ENCODE results near the gene CCDC97. TPM values are rescaled to one million over a fixed set of nuclear protein-coding genes. Genes with fewer than 3 reads are reported as not detected.
"Not testable (repeated sequence)": the region's sequence is repeated elsewhere in the genome, so short reads cannot be mapped to it uniquely, and the experiment has no call there.

The CCDC97 gene
- total RNA-seq, 2 donors from 2014 or later: 35.1 to 40.9 TPM

DNA sequence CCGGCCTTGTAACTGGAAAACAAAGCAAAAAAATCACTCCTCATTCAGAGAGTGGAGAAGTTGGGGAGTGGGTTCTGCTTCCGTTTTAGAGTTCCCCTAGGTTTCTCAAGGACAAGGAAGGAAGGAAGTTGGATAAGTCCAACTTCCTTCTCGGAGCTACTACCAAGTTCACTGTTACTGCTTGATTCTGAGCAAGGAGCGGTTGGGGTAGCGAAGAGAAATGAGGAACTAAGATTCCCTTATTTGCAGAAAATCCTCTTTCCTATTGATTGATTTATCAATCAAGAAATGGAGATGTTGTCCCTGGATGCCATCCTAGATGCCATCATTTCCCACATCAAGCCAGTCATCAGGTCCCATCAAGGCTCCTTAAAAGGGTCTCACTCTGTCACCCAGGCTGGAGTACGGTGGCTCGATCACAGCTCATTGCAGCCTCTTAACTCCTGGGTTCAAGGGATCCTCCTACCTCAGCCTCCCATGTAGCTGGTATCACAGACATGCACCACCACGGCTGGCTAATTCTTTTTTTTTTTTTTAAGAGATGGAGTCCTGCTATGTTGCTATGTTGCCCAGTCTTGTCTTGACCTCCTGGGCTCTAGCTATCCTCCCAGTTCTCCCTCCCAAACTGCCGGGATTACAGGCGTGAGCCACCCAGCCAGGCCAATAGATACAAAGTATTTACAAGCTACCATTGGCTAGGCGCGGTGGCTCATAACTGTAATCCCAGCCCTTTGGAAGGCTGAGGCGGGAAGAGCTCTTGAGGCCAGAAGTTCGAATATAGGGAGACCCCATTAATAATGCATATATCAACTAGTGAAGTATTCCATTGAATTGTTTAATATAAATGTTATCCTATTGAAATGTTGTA lies 54.8 kb downstream of the CCDC97 start:
- H3K4me1 Mint-ChIP-seq: peaks cover 5% of the 10 kb centered on the region
- H3K9me3 Mint-ChIP-seq: no peaks in the 10 kb centered on the region
- peak overlapping the region; percentile 98 for H3K27ac Mint-ChIP-seq
- no peak for ATAC-seq (replicated peaks)
- H3K4me3 Mint-ChIP-seq: peak overlapping the region; percentile 94
- no peaks in the 10 kb centered on the region for H3K27me3 Mint-ChIP-seq
- H3K36me3 Mint-ChIP-seq (ENCODE audit: low read depth): peaks cover 6% of the 10 kb centered on the region

DNA sequence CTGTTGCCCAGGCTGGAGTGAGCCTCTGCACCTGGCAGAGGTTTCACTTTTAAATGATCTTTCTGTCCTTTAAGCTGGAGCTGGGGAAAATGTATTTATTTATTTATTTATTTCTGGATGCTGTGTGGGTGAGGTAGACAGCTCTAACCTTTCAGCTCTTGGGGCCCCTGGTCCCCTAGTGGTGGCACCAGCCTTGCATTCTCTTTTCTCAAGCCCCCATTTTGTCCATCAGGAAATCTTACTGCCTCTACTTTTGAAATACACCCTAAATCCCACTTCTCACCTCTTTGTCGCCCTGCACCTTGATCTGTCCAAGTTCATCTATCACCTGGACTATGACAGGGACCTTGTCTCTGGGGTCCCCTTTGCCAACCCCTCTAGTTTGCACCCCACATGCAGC lies 56.1 kb downstream of the CCDC97 start:
- ATAC-seq (replicated peaks): no peak
- Mint-ChIP-seq H3K4me1 (peaks cover 5% of the 10 kb centered on the region), H3K27me3 (no peaks in the 10 kb centered on the region), H3K9me3 (no peaks in the 10 kb centered on the region), H3K4me3 (no peak overlapping the region), H3K27ac (no peak overlapping the region), H3K36me3 (ENCODE audit: low read depth) (peaks cover 6% of the 10 kb centered on the region)

DNA sequence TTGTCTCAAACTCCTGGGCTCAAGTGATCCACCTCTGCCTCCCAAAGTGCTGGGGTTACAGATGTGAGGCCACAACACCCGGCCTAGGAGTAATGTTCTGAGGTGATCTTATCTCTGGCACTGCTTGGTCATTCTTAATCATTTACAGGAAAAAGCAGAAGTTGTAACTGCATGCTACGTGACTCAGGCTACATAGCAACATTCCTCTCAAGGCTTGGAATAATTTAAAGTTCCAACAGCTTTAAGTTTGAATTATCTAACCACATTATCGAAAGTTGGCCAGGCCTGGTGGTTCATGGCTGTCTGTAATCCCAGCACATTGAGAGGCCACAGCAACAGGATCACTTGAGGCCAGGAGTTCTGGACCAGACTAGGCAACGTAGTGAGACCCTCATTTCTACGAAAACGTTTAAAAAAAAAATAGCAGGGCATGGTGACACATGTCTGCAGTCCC lies 57.9 kb downstream of the CCDC97 start:
- Mint-ChIP-seq H3K27ac (no peak overlapping the region), H3K27me3 (no peaks in the 10 kb centered on the region), H3K4me3 (no peak overlapping the region), H3K9me3 (no peaks in the 10 kb centered on the region), H3K4me1 (no peaks in the 10 kb centered on the region), H3K36me3 (ENCODE audit: low read depth) (peaks cover 6% of the 10 kb centered on the region)
- ATAC-seq (replicated peaks): no peak

DNA sequence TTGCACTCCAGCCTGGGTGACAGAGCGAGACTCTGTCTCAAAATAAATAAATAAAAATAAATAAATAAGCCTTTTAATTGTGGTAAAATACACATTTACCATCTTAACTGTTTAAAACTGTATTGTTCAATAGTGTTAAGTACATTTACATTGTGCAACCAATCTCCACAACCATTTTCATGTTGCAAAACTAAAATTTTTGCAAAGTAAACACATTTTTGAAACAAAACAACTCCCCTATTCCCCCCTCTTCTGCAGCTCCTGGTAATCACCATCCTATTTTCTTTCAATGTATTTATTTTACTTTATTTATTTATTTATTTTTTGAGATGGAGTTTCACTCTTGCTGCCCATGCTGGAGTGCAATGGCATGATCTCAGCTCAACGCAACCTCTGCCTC lies 59.8 kb downstream of the CCDC97 start:
- ATAC-seq (replicated peaks): no peak
- no peak overlapping the region for H3K27ac Mint-ChIP-seq
- no peak overlapping the region for H3K4me3 Mint-ChIP-seq
- no peaks in the 10 kb centered on the region for H3K36me3 Mint-ChIP-seq (ENCODE audit: low read depth)
- H3K9me3 Mint-ChIP-seq: no peaks in the 10 kb centered on the region
- no peaks in the 10 kb centered on the region for H3K4me1 Mint-ChIP-seq
- H3K27me3 Mint-ChIP-seq: no peaks in the 10 kb centered on the region

DNA sequence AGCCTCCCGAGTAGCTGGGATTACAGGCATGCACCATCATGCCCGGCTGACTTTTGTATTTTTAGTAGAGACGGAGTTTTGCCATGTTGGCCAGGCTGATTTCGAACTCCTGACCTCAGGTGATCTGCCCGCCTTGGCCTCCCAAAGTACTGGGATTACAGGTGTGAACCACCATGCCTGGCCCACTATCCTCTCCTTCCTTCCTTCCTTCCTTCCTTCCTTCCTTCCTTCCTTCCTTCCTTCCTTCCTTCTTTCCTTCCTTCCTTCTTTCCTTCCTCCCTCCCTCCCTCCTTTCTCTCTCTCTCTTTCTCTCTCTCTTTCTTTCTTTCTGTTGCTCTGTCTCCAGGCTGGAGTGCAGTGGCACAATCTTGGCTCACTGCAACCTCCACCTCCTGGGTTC lies 61.1 kb downstream of the CCDC97 start:
- H3K36me3 Mint-ChIP-seq (ENCODE audit: low read depth); H3K27me3 Mint-ChIP-seq; H3K4me1 Mint-ChIP-seq; H3K9me3 Mint-ChIP-seq; H3K4me3 Mint-ChIP-seq; ATAC-seq (replicated peaks); H3K27ac Mint-ChIP-seq: not testable (repeated sequence)

DNA sequence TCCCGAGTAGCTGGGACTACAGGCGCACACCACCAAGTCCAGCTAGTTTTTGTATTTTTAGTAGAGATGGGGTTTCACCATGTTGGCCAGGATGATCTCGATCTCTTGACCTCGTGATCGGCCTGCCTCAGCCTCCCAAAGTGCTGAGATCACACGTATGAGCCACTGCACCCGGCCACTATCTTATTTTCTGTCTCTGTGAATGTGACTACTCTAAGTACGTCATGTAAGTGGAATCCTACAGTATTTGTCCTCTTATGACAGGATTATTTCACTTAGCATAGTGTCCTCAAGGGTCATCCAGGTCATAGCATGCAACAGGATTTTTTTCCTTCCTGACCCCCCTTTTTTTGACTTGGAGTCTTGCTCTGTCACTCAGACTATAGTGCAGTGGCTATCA lies 61.6 kb downstream of the CCDC97 start:
- Mint-ChIP-seq H3K27ac (no peak overlapping the region), H3K36me3 (ENCODE audit: low read depth) (no peaks in the 10 kb centered on the region), H3K4me3 (no peak overlapping the region), H3K27me3 (no peaks in the 10 kb centered on the region), H3K9me3 (no peaks in the 10 kb centered on the region), H3K4me1 (no peaks in the 10 kb centered on the region)
- ATAC-seq (replicated peaks): no peak

DNA sequence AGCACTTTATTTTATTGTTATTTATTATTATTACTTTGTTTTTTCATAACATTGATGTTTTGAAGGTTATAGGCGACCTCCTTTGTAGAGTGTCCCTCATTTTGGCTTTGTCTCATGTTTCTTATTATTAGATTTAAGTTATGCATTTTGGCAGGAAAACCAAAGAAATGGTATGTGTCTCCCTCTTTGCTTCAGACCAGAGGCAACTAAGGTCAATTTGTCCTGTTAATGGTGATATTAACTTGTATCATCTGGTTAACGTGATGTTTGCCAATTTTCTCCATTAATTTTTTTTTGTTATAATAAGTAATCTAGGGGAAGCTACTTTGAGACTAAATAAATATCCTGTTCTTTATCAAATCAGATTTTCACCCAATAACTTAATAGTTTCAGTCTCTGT lies 62.5 kb downstream of the CCDC97 start:
- H3K36me3 Mint-ChIP-seq (ENCODE audit: low read depth): no peaks in the 10 kb centered on the region
- H3K27me3 Mint-ChIP-seq: no peaks in the 10 kb centered on the region
- peaks cover 7% of the 10 kb centered on the region for H3K4me1 Mint-ChIP-seq
- no peak overlapping the region for H3K27ac Mint-ChIP-seq
- no peak overlapping the region for H3K4me3 Mint-ChIP-seq
- no peaks in the 10 kb centered on the region for H3K9me3 Mint-ChIP-seq
- ATAC-seq (replicated peaks): no peak

DNA sequence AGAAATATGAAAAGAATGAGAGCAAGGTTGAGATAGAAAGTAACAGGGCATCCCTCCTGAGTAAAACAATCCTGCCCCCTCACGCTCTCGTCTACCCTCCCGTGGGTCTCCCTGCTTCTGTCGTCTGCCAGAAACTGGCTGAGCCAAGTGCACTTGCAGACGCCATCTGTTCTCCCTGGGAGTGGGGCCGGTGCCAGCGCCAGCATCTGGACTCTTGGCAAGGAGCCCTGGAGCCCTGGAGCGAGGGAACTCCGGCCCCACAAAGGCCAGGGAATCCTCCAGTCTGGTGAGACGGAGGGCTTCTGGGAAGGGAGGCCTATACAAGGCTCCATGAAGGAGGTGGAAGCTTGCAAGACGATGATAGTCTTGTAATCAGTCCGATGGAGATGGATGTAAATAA lies 64.0 kb downstream of the CCDC97 start:
- ATAC-seq (replicated peaks): no peak
- Mint-ChIP-seq H3K4me1 (peaks cover 12% of the 10 kb centered on the region), H3K9me3 (no peaks in the 10 kb centered on the region), H3K27me3 (no peaks in the 10 kb centered on the region), H3K4me3 (no peak overlapping the region), H3K36me3 (ENCODE audit: low read depth) (no peaks in the 10 kb centered on the region), H3K27ac (no peak overlapping the region)

Other genes starting within 250 kb of the CCDC97 start
- not detected for gene CYP2A13, start 221.7 kb upstream of the CCDC97 start, total RNA-seq
- gene CYP2F1, start 195.7 kb upstream of the CCDC97 start, total RNA-seq: under 1 TPM in 1 of 2 donors, not detected in 1; 0.28 TPM
- under 1 TPM in 1 of 2 donors, not detected in 1; 0.13 TPM for gene CYP2S1, start 117.0 kb upstream of the CCDC97 start, total RNA-seq
- gene AXL, start 90.9 kb upstream of the CCDC97 start, total RNA-seq: 1 to 10 TPM in 1 of 2 donors, under 1 TPM in 1; 0.04 to 2.3 TPM
- gene HNRNPUL1, start 45.8 kb upstream of the CCDC97 start, total RNA-seq: 100 to 1,000 TPM; 324 to 357 TPM
- 100 to 1,000 TPM; 107 to 158 TPM for gene TGFB1, start 43.8 kb downstream of the CCDC97 start, total RNA-seq
- 1 to 10 TPM; 6.7 to 9.5 TPM for gene B9D2, start 54.0 kb downstream of the CCDC97 start, total RNA-seq
- gene TMEM91, start 66.4 kb downstream of the CCDC97 start, total RNA-seq: 10 to 100 TPM in 1 of 2 donors, 1 to 10 TPM in 1; 3.5 to 15.1 TPM
- gene EXOSC5, start 87.2 kb downstream of the CCDC97 start, total RNA-seq: 10 to 100 TPM; 33.0 to 58.7 TPM
- 10 to 100 TPM; 19.4 to 48.1 TPM for gene BCKDHA, start 87.6 kb downstream of the CCDC97 start, total RNA-seq
- under 1 TPM; 0.45 to 0.71 TPM for gene B3GNT8, start 117.2 kb downstream of the CCDC97 start, total RNA-seq
- 10 to 100 TPM; 34.0 to 66.2 TPM for gene DMAC2, start 129.7 kb downstream of the CCDC97 start, total RNA-seq
- not detected for gene ERICH4, start 133.0 kb downstream of the CCDC97 start, total RNA-seq